ENCODE measurements around the gene C6orf132. TPM values are rescaled to one million over a fixed set of nuclear protein-coding genes. Genes with fewer than 3 reads are reported as not detected.
A peak's percentile ranks its signal among the peaks of the same experiment; 100 is the strongest.

Gene C6orf132
- total RNA-seq, 4 donors from 2014 or later: 26.1 to 96.9 (median 43.2) TPM

GRCh38 chr6:42090819-42091717 is 51.4 kb downstream of the C6orf132 start:
- in situ Hi-C loops (cut with MboI; ENCODE audit: low pct_ligation_motif_present in 1 of 4, low pct_unique_long_range_greater_than_20kb in 1 of 4, low sequenced_read_pairs in 3 of 4): loop anchor here in 2 of 4 donors (25.0 kb wide), 1 partner anchor 446 kb away; no protein-coding TSS in a partner anchor

GRCh38 chr6:42088101-42088591 is 54.3 kb downstream of the C6orf132 start:
- in situ Hi-C loops (cut with MboI; ENCODE audit: low pct_ligation_motif_present in 1 of 4, low pct_unique_long_range_greater_than_20kb in 1 of 4, low sequenced_read_pairs in 3 of 4): loop anchor here in 2 of 4 donors (5.0 to 25.0 kb wide), 2 partner anchors 79 to 449 kb away; no protein-coding TSS in a partner anchor
- no peak for DNase-seq
- H3K27me3 ChIP-seq: no peaks in the 10 kb centered on the region
- H3K4me1 ChIP-seq: no peaks in the 10 kb centered on the region
- 89% methylated on average over 7 of the region's 7 CpGs; no CpG with 5 or more reads in 1 of the 2 donors for WGBS, 2 donors (ENCODE audit: low coverage in 1 of 2)
- no peak for TF ChIP-seq POLR2AphosphoS5 (IDR thresholded peaks at IDR 0.05)
- no peak for TF ChIP-seq POLR2A (IDR thresholded peaks at IDR 0.05)
- TF ChIP-seq EP300 (IDR thresholded peaks at IDR 0.05; ENCODE audit: low read depth): no peak
- no peak overlapping the region for H3K4me3 ChIP-seq
- no peak overlapping the region for H3K27ac ChIP-seq
- no peaks in the 10 kb centered on the region for H3K36me3 ChIP-seq
- H3K9me3 ChIP-seq: no peaks in the 10 kb centered on the region
- intact Hi-C loops (cut with DNase I; ENCODE audit: low total_unique reads): no loop called here

More at GRCh38 chr6:42090819-42091717, 51.4 kb downstream of the C6orf132 start:
- intact Hi-C loops (cut with DNase I; ENCODE audit: low total_unique reads): no loop called here
- Histone ChIP-seq H3K9me3 (no peaks in the 10 kb centered on the region), H3K36me3 (no peaks in the 10 kb centered on the region), H3K4me1 (peaks cover 0 to 7% (median 3%) of the 10 kb centered on the region in 4 donors), H3K27ac (no peak overlapping the region), H3K27me3 (no peaks in the 10 kb centered on the region), H3K4me3 (no peak overlapping the region)
- TF ChIP-seq EP300 (IDR thresholded peaks at IDR 0.05; ENCODE audit: low read depth): no peak
- no peak for TF ChIP-seq CTCF (IDR thresholded peaks at IDR 0.05)
- no peak for TF ChIP-seq POLR2AphosphoS5 (IDR thresholded peaks at IDR 0.05)
- no peak for TF ChIP-seq POLR2A (IDR thresholded peaks at IDR 0.05)
- WGBS, 2 donors (ENCODE audit: low coverage in 1 of 2): 88 to 92% methylated on average over 4 to 10 of the region's 10 CpGs
- DNase-seq: no peak

- H3K36me3 ChIP-seq: no peaks in the 10 kb centered on the region
- H3K4me1 ChIP-seq: no peaks in the 10 kb centered on the region
- H3K4me3 ChIP-seq: no peak overlapping the region
- no peak overlapping the region for H3K27ac ChIP-seq
- intact Hi-C loops (cut with DNase I; ENCODE audit: low total_unique reads): no loop called here
- no peaks in the 10 kb centered on the region for H3K9me3 ChIP-seq
- WGBS, 2 donors (ENCODE audit: low coverage in 1 of 2): 90 to 93% methylated on average over 4 to 22 of the region's 22 CpGs
- TF ChIP-seq EP300 (IDR thresholded peaks at IDR 0.05; ENCODE audit: low read depth) (no peak), POLR2AphosphoS5 (IDR thresholded peaks at IDR 0.05) (no peak), POLR2A (IDR thresholded peaks at IDR 0.05) (no peak), CTCF (IDR thresholded peaks at IDR 0.05) (peak in 3 of 5 experiments; percentile 7 to 28 (median 22))
- no peak for DNase-seq
- in situ Hi-C loops (cut with MboI; ENCODE audit: low pct_ligation_motif_present in 1 of 4, low pct_unique_long_range_greater_than_20kb in 1 of 4, low sequenced_read_pairs in 3 of 4): loop anchor here in 2 of 4 donors (5.0 to 25.0 kb wide), 2 partner anchors 81 to 451 kb away; no protein-coding TSS in a partner anchor
- no peaks in the 10 kb centered on the region for H3K27me3 ChIP-seq
These were observed 56.1 kb downstream of the C6orf132 start for GRCh38 chr6:42086046-42087035.

- Histone ChIP-seq H3K4me1 (no peaks in the 10 kb centered on the region), H3K9me3 (no peaks in the 10 kb centered on the region), H3K27ac (no peak overlapping the region), H3K36me3 (peaks cover 0 to 3% (median 0%) of the 10 kb centered on the region in 4 donors), H3K27me3 (no peaks in the 10 kb centered on the region), H3K4me3 (no peak overlapping the region)
- in situ Hi-C loops (cut with MboI; ENCODE audit: low pct_ligation_motif_present in 1 of 4, low pct_unique_long_range_greater_than_20kb in 1 of 4, low sequenced_read_pairs in 3 of 4) (loop anchor here in 2 of 4 donors (5.0 to 25.0 kb wide), 2 partner anchors 82 to 452 kb away; no protein-coding TSS in a partner anchor), intact Hi-C loops (cut with DNase I; ENCODE audit: low total_unique reads) (no loop called here)
- no peak for DNase-seq
- TF ChIP-seq POLR2A (IDR thresholded peaks at IDR 0.05): no peak
- peak in 1 of 5 experiments; percentile 11 for TF ChIP-seq CTCF (IDR thresholded peaks at IDR 0.05)
- 88 to 90% methylated on average over 3 to 5 of the region's 5 CpGs for WGBS, 2 donors (ENCODE audit: low coverage in 1 of 2)
These were observed 57.5 kb downstream of the C6orf132 start for GRCh38 chr6:42084889-42085288.
